Tibial nerve (tissue), 3 donors: ENCODE results near the gene CFAP161.

Experiments
- POLR2A ChIP-seq, 2 donors: fragments of 450-650 bp; IDR thresholded peaks; one replicate each; pipeline ENCODE4 v1.6.1; 2017; ENCODE audit warnings: antibody characterized with exemption in 2 of 2, mild to moderate bottlenecking in 2 of 2, moderate library complexity in 2 of 2
- TF ChIP-seq, protein P1 (sequence below), 5 experiments: fragments of 200-600 bp in 3 of 5; fragments of 450-650 bp in 2 of 5; sonication (generic) in 3 of 5; IDR thresholded peaks; one replicate each; pipeline ENCODE4 v1.5.1; 2016 to 2019; ENCODE audit warnings: antibody characterized with exemption in 5 of 5, mild to moderate bottlenecking in 3 of 5, moderate library complexity in 2 of 5

DNA sequence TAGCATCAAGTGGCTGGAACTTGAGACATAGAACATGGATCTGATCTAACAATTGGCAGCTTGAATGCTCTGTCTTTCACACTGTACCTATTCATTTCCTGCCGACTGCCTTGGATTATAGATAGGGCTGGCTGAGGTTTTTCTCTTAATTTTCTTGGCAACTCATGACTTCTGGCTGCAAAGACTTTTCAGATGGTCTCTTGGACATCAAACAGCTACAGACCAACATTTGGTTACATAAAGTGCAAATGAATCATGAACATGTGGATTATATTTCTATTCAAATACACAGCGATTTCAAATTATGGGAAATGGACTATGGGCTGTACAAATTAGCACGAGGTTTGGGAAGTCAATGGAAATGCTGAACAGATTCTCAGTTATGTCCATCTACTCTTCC is 36.4 kb downstream of the CFAP161 start:
- TF ChIP-seq, protein P1, sequence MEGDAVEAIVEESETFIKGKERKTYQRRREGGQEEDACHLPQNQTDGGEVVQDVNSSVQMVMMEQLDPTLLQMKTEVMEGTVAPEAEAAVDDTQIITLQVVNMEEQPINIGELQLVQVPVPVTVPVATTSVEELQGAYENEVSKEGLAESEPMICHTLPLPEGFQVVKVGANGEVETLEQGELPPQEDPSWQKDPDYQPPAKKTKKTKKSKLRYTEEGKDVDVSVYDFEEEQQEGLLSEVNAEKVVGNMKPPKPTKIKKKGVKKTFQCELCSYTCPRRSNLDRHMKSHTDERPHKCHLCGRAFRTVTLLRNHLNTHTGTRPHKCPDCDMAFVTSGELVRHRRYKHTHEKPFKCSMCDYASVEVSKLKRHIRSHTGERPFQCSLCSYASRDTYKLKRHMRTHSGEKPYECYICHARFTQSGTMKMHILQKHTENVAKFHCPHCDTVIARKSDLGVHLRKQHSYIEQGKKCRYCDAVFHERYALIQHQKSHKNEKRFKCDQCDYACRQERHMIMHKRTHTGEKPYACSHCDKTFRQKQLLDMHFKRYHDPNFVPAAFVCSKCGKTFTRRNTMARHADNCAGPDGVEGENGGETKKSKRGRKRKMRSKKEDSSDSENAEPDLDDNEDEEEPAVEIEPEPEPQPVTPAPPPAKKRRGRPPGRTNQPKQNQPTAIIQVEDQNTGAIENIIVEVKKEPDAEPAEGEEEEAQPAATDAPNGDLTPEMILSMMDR (IDR thresholded peaks at IDR 0.05), result no peak
- TF ChIP-seq POLR2A (IDR thresholded peaks at IDR 0.05), result no peak
